ENCODE measurements around the gene PGAP2. TPM values are rescaled to one million over a fixed set of nuclear protein-coding genes. Genes with fewer than 3 reads are reported as not detected.

Gene PGAP2
- total and polyA plus RNA-seq, 2 experiments from 2014 or later: 39.3 to 43.2 TPM

GRCh38 chr11:3840870-3841425 is 32.6 kb downstream of the PGAP2 start, which contains the start of gene RHOG:
TSS of gene RHOG (minus strand) at chr11:3840959. CDS start at chr11:3828138, 12,821 bp downstream.
- H3K36me3 Mint-ChIP-seq (ENCODE audit: low read depth): peaks cover 4% of the 10 kb centered on the region; the same call in 1 of the 3 replicates
- H4K20me1 ChIP-seq (replicated peaks; ENCODE audit: insufficient read depth): peaks cover 32% of the 10 kb centered on the region
- H3K27ac ChIP-seq (ENCODE audit: low read depth): peak within 1 kb of the TSS; percentile 84; the same call in 1 of the 2 replicates
- H3K79me2 ChIP-seq (replicated peaks; ENCODE audit: insufficient read depth): peaks cover 39% of the 10 kb centered on the region
- peaks cover 35% of the 10 kb centered on the region for H3K4me1 Mint-ChIP-seq
- H3K9me3 Mint-ChIP-seq: no peaks in the 10 kb centered on the region; the same call in 2 of the 3 replicates
- H3K27me3 Mint-ChIP-seq (ENCODE audit: insufficient read depth, low read depth, poor library complexity): peaks cover 7% of the 10 kb centered on the region
- H3K27ac Mint-ChIP-seq: no peak within 1 kb of the TSS
- peak; percentile 78 for ATAC-seq
- no peaks in the 10 kb centered on the region for H3K36me3 ChIP-seq (ENCODE audit: insufficient read depth)
- no peaks in the 10 kb centered on the region for H3K27me3 ChIP-seq (ENCODE audit: insufficient read depth)
- DNase-seq (ENCODE audit: low spot score): peak; percentile 75
- 0 out of 2 replicates have a peak, but pooled peaks cover 3% of the 10 kb centered on the region for H3F3A ChIP-seq (replicated peaks; ENCODE audit: low read depth)
- H3K4me2 ChIP-seq: peak within 1 kb of the TSS; percentile 91
- TF ChIP-seq NANOG (IDR thresholded peaks at IDR 0.05; ENCODE audit: borderline replicate concordance) (no peak), POLR2AphosphoS5 (IDR thresholded peaks at IDR 0.05; ENCODE audit: low read depth) (peak; percentile 55), EZH2 (IDR thresholded peaks at IDR 0.05; ENCODE audit: low read depth, unreplicated experiment) (no peak), ZNF462 (CRISPR knock-in tag; IDR thresholded peaks at IDR 0.05) (no peak), REST (IDR thresholded peaks at IDR 0.05; ENCODE audit: unreplicated experiment) (no peak), CREB1 (CRISPR knock-in tag; IDR thresholded peaks at IDR 0.05; ENCODE audit: low read depth) (no peak), CTCF (conservative IDR thresholded peaks at IDR 0.05; ENCODE audit: low read depth in 2 of 2) (no peak), EZH2phosphoT487 (IDR thresholded peaks at IDR 0.05; ENCODE audit: unreplicated experiment) (no peak)
- peak within 1 kb of the TSS; percentile 83 for H3K4me3 Mint-ChIP-seq
- peak within 1 kb of the TSS; percentile 91 for H2AFZ ChIP-seq
- no peaks in the 10 kb centered on the region for H3K9me2 ChIP-seq (ENCODE audit: insufficient read depth)
- H3K4me3 ChIP-seq: peak within 1 kb of the TSS; percentile 85
- H3K4me1 ChIP-seq (ENCODE audit: insufficient read depth): peaks cover 12% of the 10 kb centered on the region; the same call in 1 of the 2 replicates
